ENCODE data around the gene CEP192. TPM values are rescaled to one million over a fixed set of nuclear protein-coding genes. Genes with fewer than 3 reads are reported as not detected.

CEP192 gene
- total RNA-seq, 1 donor from 2014 or later, result 22.3 TPM

GRCh38 chr18:13161276-13161899, 170.2 kb downstream of the CEP192 start:
- DNase-seq (no peak), ATAC-seq (ENCODE audit: poor library complexity) (no peak)
- intact Hi-C loops (cut with DNase I), result loop anchor here (10.0 kb wide), 1 partner anchor 57 kb away; no protein-coding TSS in a partner anchor

GRCh38 chr18:13163167-13163927, 172.2 kb downstream of the CEP192 start:
- intact Hi-C loops (cut with DNase I), result loop anchor here (10.0 kb wide), 1 partner anchor 59 kb away; no protein-coding TSS in a partner anchor
- ATAC-seq (ENCODE audit: poor library complexity), result no peak
- DNase-seq, result no peak

- DNase-seq (no peak), ATAC-seq (ENCODE audit: poor library complexity) (no peak)
- intact Hi-C loops (cut with DNase I), result loop anchor here (10.0 kb wide), 1 partner anchor 60 kb away; no protein-coding TSS in a partner anchor
Measured at GRCh38 chr18:13164406-13164805, 173.2 kb downstream of the CEP192 start.

DNA sequence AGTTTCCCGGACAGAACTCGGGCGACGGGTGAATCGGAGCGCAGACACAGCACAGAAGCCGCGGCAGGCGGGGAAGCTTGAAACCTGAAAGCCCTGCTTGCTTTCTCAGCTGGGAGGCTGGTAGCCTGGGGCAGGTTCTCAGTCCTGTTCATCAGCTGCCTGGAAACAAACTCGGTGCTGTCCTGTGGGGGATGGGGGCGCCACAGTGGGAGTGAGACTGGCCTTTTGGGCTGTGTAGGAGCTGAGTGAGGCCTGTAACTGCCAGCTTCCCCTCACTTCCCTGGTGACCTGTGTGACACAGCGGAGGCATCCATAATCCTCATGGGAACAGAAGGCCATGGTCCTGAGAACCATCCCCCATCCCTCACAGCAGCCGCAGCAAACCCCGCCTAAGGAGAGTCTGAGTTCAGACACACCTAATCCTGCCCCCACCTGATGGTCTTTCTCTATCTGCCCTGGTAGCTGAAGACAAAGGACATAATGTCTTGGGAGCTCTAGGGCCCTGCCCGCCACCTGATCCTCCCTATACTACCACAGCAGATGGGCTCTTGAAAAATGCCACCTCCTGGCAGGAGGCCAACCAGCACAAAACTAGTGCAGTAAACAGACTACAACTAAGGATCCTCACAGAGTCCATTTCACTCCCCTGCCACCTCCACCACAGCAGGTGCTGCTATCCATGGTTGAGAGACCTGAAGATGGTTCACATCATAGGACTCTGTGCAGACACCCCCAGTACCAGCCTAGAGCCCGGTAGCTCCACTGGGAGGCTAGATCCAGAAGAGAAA, 174.7 kb downstream of the CEP192 start:
- intact Hi-C loops (cut with DNase I), result loop anchor here (10.0 kb wide), 1 partner anchor 61 kb away; no protein-coding TSS in a partner anchor
- DNase-seq, result no peak
- ATAC-seq (ENCODE audit: poor library complexity), result no peak

GRCh38 chr18:13173578-13174145, 182.5 kb downstream of the CEP192 start:
- DNase-seq, result no peak
- intact Hi-C loops (cut with DNase I), result no loop called here
- ATAC-seq (ENCODE audit: poor library complexity), result no peak

Other genes with a start within 250 kb of the CEP192 start
- 9.5 TPM for gene PTPN2, start 107.1 kb upstream of the CEP192 start, total RNA-seq
- gene SEH1L, start 43.4 kb upstream of the CEP192 start, total RNA-seq, result 17.3 TPM
- gene LDLRAD4, start 227.4 kb downstream of the CEP192 start, total RNA-seq, result 29.3 TPM